CD4-positive, CD25-positive, alpha-beta regulatory T cell (primary cell): ENCODE measurements around the gene RNASE7. TPM values are rescaled to one million over a fixed set of nuclear protein-coding genes. Genes with fewer than 3 reads are reported as not detected.
A peak's percentile ranks its signal among the peaks of the same experiment; 100 is the strongest.

Experiments
- ATAC-seq, 2 donors: fragments of 150-1000 bp; cut with Tn5 transposase; one replicate each; pipeline ENCODE4 v1.10.0; 2021; ENCODE audit warnings: low read depth in 2 of 2, moderate number of reproducible peaks in 2 of 2, moderate library complexity in 1 of 2
- DNase-seq, 3 donors: peaks; one replicate each; pipeline versions ENCODE4 v3.0.0 to v3.0.0-alpha.2; 2012 to 2022; ENCODE audit warnings: mixed read lengths in 1 of 3
- H3K27ac ChIP-seq: one replicate; pipeline ENCODE4 v1.7.0; 2013; ENCODE audit warnings: mild to moderate bottlenecking, low read length; ENCODE audit not compliant: insufficient read depth, poor library complexity, severe bottlenecking
- H3K27me3 ChIP-seq: one replicate; pipeline ENCODE4 v1.7.0; 2013; ENCODE audit warnings: low read length; ENCODE audit not compliant: control insufficient read depth, insufficient read depth
- H3K36me3 ChIP-seq: one replicate; pipeline ENCODE4 v1.7.0; 2013; ENCODE audit warnings: mild to moderate bottlenecking, low read length, moderate library complexity; ENCODE audit not compliant: control insufficient read depth, insufficient read depth
- H3K4me1 ChIP-seq: 2 replicates; pipeline ENCODE4 v1.7.0; 2013; ENCODE audit warnings: mild to moderate bottlenecking, low read length; ENCODE audit not compliant: insufficient read depth, control insufficient read depth, poor library complexity, severe bottlenecking
- H3K4me3 ChIP-seq: one replicate; pipeline ENCODE4 v1.7.0; 2013; ENCODE audit warnings: low read depth, mild to moderate bottlenecking, low read length, moderate library complexity
- H3K9me3 ChIP-seq, 2 experiments: 1 replicate in 1 of 2; 2 replicates in 1 of 2; pipeline ENCODE4 v1.7.0; 2013; ENCODE audit warnings: low read length in 2 of 2, mild to moderate bottlenecking in 1 of 2, moderate library complexity in 1 of 2; ENCODE audit not compliant: control insufficient read depth in 2 of 2
- H3K27ac Mint-ChIP-seq, 3 donors: one replicate each; pipeline ENCODE4 v1.8.0; 2020 to 2022; ENCODE audit warnings: mild to moderate bottlenecking in 3 of 3, mixed read lengths in 3 of 3, moderate library complexity in 2 of 3
- H3K27me3 Mint-ChIP-seq: one replicate; pipeline ENCODE4 v1.8.0; 2022; ENCODE audit warnings: mild to moderate bottlenecking, mixed read lengths
- H3K36me3 Mint-ChIP-seq: one replicate; pipeline ENCODE4 v1.8.0; 2020; ENCODE audit warnings: mixed read lengths
- H3K4me1 Mint-ChIP-seq, 4 donors: one replicate each; pipeline ENCODE4 v1.8.0; 2020 to 2022; ENCODE audit warnings: mixed read lengths in 4 of 4, mild to moderate bottlenecking in 1 of 4
- H3K4me3 Mint-ChIP-seq, 4 donors: one replicate each; pipeline ENCODE4 v1.8.0; 2020 to 2022; ENCODE audit warnings: mild to moderate bottlenecking in 4 of 4, mixed read lengths in 4 of 4, moderate library complexity in 3 of 4
- H3K9me3 Mint-ChIP-seq, 7 donors: one replicate each; pipeline ENCODE4 v1.8.0; 2020 to 2022; ENCODE audit warnings: mixed read lengths in 7 of 7, mild to moderate bottlenecking in 3 of 7, moderate library complexity in 2 of 7
- polyA plus RNA-seq, 4 donors: library from polyadenylated mRNA; unstranded; fragments of 300-500 nt; fragmentation: Illumina TruSeq; gene quantifications; one replicate each; pipeline ENCODE4 v1.2.3, GENCODE V29; 2021
- total RNA-seq: library from RNA; stranded (reverse); gene quantifications from one replicate; pipeline ENCODE4 v1.2.3, GENCODE V29; 2022

Gene RNASE7
- total and polyA plus RNA-seq, 5 donors from 2014 or later, result not detected

GRCh38 chr14:21023817-21024584 is 18.2 kb upstream of the RNASE7 start:
- Mint-ChIP-seq H3K9me3 (no peaks in the 10 kb centered on the region), H3K27me3 (peaks cover 21% of the 10 kb centered on the region), H3K27ac (peak overlapping the region in 2 of 3 donors; percentile 78 to 89), H3K4me1 (peaks cover 0 to 32% (median 12%) of the 10 kb centered on the region in 4 donors), H3K36me3 (peaks cover 26% of the 10 kb centered on the region), H3K4me3 (peak overlapping the region; percentile 82 to 94 (median 90))
- Histone ChIP-seq H3K4me1 (peaks cover 20% of the 10 kb centered on the region), H3K4me3 (peak overlapping the region; percentile 74), H3K27ac (peak overlapping the region; percentile 14), H3K9me3 (no peaks in the 10 kb centered on the region), H3K36me3 (peaks cover 6% of the 10 kb centered on the region), H3K27me3 (peaks cover 3% of the 10 kb centered on the region)
- peak in 1 of 3 donors; percentile 12 for DNase-seq
- ATAC-seq, result no peak

GRCh38 chr14:21024585-21025370 is 17.4 kb upstream of the RNASE7 start, which contains the start of gene NDRG2:
Gene NDRG2, minus strand, starts transcription at chr14:21025061. Its CDS starts 1,746 bp downstream, at chr14:21023315.
- Histone ChIP-seq H3K27me3 (peaks cover 3% of the 10 kb centered on the region), H3K36me3 (no peaks in the 10 kb centered on the region), H3K4me3 (peak within 1 kb of the TSS; percentile 74), H3K4me1 (peaks cover 20% of the 10 kb centered on the region), H3K27ac (peak within 1 kb of the TSS; percentile 14), H3K9me3 (no peaks in the 10 kb centered on the region)
- DNase-seq (peak; percentile 64 to 74 (median 70)), ATAC-seq (peak; percentile 84 to 85)
- H3K36me3 Mint-ChIP-seq, result peaks cover 18% of the 10 kb centered on the region
- H3K27me3 Mint-ChIP-seq, result peaks cover 21% of the 10 kb centered on the region
- peak within 1 kb of the TSS in 2 of 3 donors; percentile 78 to 93 for H3K27ac Mint-ChIP-seq
- peaks cover 0 to 32% (median 12%) of the 10 kb centered on the region in 4 donors for H3K4me1 Mint-ChIP-seq
- H3K4me3 Mint-ChIP-seq, result peak within 1 kb of the TSS; percentile 86 to 94 (median 92)
- no peaks in the 10 kb centered on the region for H3K9me3 Mint-ChIP-seq

- Mint-ChIP-seq H3K27me3 (peaks cover 23% of the 10 kb centered on the region), H3K4me1 (peaks cover 0 to 32% (median 12%) of the 10 kb centered on the region in 4 donors), H3K4me3 (peak overlapping the region; percentile 86 to 94 (median 92)), H3K27ac (peak overlapping the region in 1 of 3 donors; percentile 93), H3K36me3 (peaks cover 14% of the 10 kb centered on the region), H3K9me3 (no peaks in the 10 kb centered on the region)
- Histone ChIP-seq H3K27ac (no peak overlapping the region), H3K4me3 (no peak overlapping the region), H3K9me3 (no peaks in the 10 kb centered on the region), H3K36me3 (no peaks in the 10 kb centered on the region), H3K27me3 (peaks cover 3% of the 10 kb centered on the region), H3K4me1 (peaks cover 20% of the 10 kb centered on the region)
- ATAC-seq (no peak), DNase-seq (no peak)
These were observed 16.5 kb upstream of the RNASE7 start for GRCh38 chr14:21025371-21026273.

- no peaks in the 10 kb centered on the region for H3K36me3 ChIP-seq
- H3K27me3 ChIP-seq, result peaks cover 3% of the 10 kb centered on the region
- Mint-ChIP-seq H3K9me3 (no peaks in the 10 kb centered on the region), H3K36me3 (peaks cover 9% of the 10 kb centered on the region), H3K4me3 (peak overlapping the region; percentile 67 to 84 (median 72)), H3K27ac (peak overlapping the region in 1 of 3 donors; percentile 32), H3K27me3 (peaks cover 22% of the 10 kb centered on the region), H3K4me1 (peaks cover 0 to 30% (median 12%) of the 10 kb centered on the region in 4 donors)
- no peak overlapping the region for H3K27ac ChIP-seq
- no peaks in the 10 kb centered on the region for H3K9me3 ChIP-seq
- no peak overlapping the region for H3K4me3 ChIP-seq
- peaks cover 20% of the 10 kb centered on the region for H3K4me1 ChIP-seq
- ATAC-seq (no peak), DNase-seq (no peak)
These were observed 15.7 kb upstream of the RNASE7 start for GRCh38 chr14:21026274-21026987.

- Histone ChIP-seq H3K36me3 (no peaks in the 10 kb centered on the region), H3K27ac (no peak overlapping the region), H3K4me3 (no peak overlapping the region), H3K9me3 (no peaks in the 10 kb centered on the region), H3K4me1 (peaks cover 20% of the 10 kb centered on the region), H3K27me3 (peaks cover 3% of the 10 kb centered on the region)
- Mint-ChIP-seq H3K27me3 (peaks cover 26% of the 10 kb centered on the region), H3K4me3 (peak overlapping the region; percentile 55 to 80 (median 68)), H3K27ac (peak overlapping the region; percentile 8 to 85 (median 32)), H3K4me1 (peaks cover 0 to 30% (median 12%) of the 10 kb centered on the region in 4 donors), H3K9me3 (no peaks in the 10 kb centered on the region), H3K36me3 (peaks cover 4% of the 10 kb centered on the region)
- DNase-seq, result no peak
- no peak for ATAC-seq
These were observed 15.2 kb upstream of the RNASE7 start for GRCh38 chr14:21026988-21027315.

- H3K4me3 ChIP-seq, result no peak within 1 kb of the TSS
These were observed 12.2 kb upstream of the RNASE7 start, which contains the start of gene TPPP2 for GRCh38 chr14:21029917-21030316. Gene TPPP2, plus strand, starts transcription at chr14:21030217. Its CDS starts 365 bp downstream, at chr14:21030582.

More at GRCh38 chr14:21029917-21030316, 12.2 kb upstream of the RNASE7 start, which contains the start of gene TPPP2:
- H3K27me3 ChIP-seq, result no peaks in the 10 kb centered on the region
- no peak within 1 kb of the TSS for H3K27ac ChIP-seq
- Mint-ChIP-seq H3K4me3 (peak within 1 kb of the TSS in 1 of 4 donors; percentile 21), H3K36me3 (no peaks in the 10 kb centered on the region), H3K9me3 (no peaks in the 10 kb centered on the region), H3K27ac (no peak within 1 kb of the TSS), H3K27me3 (peaks cover 22% of the 10 kb centered on the region), H3K4me1 (peaks cover 0 to 3% (median 0%) of the 10 kb centered on the region in 4 donors)
- H3K4me1 ChIP-seq, result peaks cover 3% of the 10 kb centered on the region
- H3K36me3 ChIP-seq, result no peaks in the 10 kb centered on the region
- no peaks in the 10 kb centered on the region for H3K9me3 ChIP-seq
- DNase-seq, result no peak
- ATAC-seq, result no peak
